ENCODE measurements around the gene BCAS4. TPM values are rescaled to one million over a fixed set of nuclear protein-coding genes. Genes with fewer than 3 reads are reported as not detected.

Gene BCAS4
- total and polyA plus RNA-seq, 2 experiments from 2014 or later, result 22.2 to 24.8 TPM

DNA sequence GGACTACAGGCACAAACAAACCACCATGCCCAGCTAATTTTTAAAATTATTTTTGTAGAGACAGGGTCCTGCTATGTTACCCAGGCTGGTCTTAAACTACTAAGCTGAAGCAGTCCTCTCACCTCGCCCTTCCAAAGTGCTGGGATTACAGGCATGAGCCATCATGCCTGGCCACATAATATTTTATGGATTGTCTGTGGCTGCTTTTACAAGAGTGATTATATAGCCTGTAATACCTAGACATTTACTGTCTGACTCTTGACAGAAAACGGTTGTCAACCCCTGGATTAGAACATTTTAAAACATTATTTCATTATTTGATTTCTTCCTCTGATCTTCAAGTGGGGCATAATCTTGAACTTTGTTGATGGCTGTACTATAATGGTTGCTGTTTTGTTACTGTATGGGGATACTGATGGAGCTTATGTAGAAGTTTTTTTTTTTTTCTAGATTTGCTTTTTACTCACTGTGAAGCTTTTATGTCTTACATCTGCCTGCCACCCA, 49.2 kb upstream of the BCAS4 start:
- H3K36me3 Mint-ChIP-seq (ENCODE audit: low read depth), result peaks cover 38% of the 10 kb centered on the region
- H3F3A ChIP-seq (replicated peaks; ENCODE audit: low read depth), result 0 out of 2 replicates have a peak, but pooled peaks cover 2% of the 10 kb centered on the region
- no peaks in the 10 kb centered on the region for H3K9me2 ChIP-seq (ENCODE audit: insufficient read depth)
- H3K4me3 Mint-ChIP-seq, result no peak overlapping the region
- DNase-seq (ENCODE audit: low spot score), result no peak
- TF ChIP-seq CREB1 (CRISPR knock-in tag; IDR thresholded peaks at IDR 0.05; ENCODE audit: low read depth) (no peak), NANOG (IDR thresholded peaks at IDR 0.05; ENCODE audit: borderline replicate concordance) (no peak)
- TF ChIP-seq, protein P1, sequence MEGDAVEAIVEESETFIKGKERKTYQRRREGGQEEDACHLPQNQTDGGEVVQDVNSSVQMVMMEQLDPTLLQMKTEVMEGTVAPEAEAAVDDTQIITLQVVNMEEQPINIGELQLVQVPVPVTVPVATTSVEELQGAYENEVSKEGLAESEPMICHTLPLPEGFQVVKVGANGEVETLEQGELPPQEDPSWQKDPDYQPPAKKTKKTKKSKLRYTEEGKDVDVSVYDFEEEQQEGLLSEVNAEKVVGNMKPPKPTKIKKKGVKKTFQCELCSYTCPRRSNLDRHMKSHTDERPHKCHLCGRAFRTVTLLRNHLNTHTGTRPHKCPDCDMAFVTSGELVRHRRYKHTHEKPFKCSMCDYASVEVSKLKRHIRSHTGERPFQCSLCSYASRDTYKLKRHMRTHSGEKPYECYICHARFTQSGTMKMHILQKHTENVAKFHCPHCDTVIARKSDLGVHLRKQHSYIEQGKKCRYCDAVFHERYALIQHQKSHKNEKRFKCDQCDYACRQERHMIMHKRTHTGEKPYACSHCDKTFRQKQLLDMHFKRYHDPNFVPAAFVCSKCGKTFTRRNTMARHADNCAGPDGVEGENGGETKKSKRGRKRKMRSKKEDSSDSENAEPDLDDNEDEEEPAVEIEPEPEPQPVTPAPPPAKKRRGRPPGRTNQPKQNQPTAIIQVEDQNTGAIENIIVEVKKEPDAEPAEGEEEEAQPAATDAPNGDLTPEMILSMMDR (conservative IDR thresholded peaks at IDR 0.05; ENCODE audit: low read depth in 2 of 2), result no peak
- H3K27me3 ChIP-seq (ENCODE audit: insufficient read depth), result no peaks in the 10 kb centered on the region
- H3K27ac Mint-ChIP-seq, result no peak overlapping the region
- H3K9me3 Mint-ChIP-seq, result no peaks in the 10 kb centered on the region
- no peak overlapping the region for H2AFZ ChIP-seq
- H3K27me3 Mint-ChIP-seq (ENCODE audit: insufficient read depth, low read depth, poor library complexity), result peaks cover 8% of the 10 kb centered on the region
- H3K4me1 ChIP-seq (ENCODE audit: insufficient read depth), result peaks cover 19% of the 10 kb centered on the region
- no peak overlapping the region for H3K27ac ChIP-seq (ENCODE audit: low read depth)
- H4K20me1 ChIP-seq (replicated peaks; ENCODE audit: insufficient read depth), result peaks cover 7% of the 10 kb centered on the region; the same call in 1 of the 2 replicates
- no peak overlapping the region for H3K4me3 ChIP-seq
- peaks cover 43% of the 10 kb centered on the region for H3K4me1 Mint-ChIP-seq
- no peak overlapping the region for H3K4me2 ChIP-seq
- H3K79me2 ChIP-seq (replicated peaks; ENCODE audit: insufficient read depth), result peaks cover 54% of the 10 kb centered on the region
- no peak for ATAC-seq
- H3K36me3 ChIP-seq (ENCODE audit: insufficient read depth), result peaks cover 11% of the 10 kb centered on the region

DNA sequence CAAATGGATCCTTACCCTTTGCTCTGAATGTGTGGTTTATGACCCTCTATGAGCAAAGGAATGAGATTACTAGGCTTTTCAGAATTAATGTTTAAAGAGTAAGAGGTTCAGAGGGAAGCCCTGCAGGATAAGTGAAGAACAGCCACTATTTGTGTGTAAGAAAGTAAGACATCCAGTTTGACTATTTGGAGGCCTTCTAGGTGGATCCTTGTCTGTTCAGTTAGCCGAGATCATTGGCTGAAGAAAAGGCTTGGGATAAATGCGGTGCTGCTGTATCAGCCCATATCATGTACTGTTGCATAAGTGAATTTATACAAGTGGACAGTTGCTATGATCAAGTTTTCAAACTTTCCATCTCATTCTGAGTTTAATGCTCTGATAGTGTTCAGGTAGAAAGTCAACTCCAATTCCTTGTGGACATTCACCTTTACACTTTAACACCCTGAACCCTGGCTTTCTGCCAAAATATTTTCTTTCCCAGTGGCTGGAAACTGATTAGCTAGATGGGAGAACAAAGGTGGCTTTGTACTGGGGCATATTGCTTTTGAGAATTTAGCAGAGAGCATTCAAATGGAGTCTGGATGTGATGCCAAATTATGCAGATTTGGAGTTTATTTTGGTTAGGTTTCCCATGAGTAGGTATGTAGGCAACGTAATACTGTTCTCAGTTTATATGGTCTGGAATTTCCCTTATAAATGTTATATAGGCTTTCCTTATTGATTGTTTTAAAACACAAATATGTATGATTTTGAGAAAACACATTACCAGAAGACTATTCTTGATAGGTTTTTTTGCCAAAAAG, 48.5 kb upstream of the BCAS4 start:
- H3F3A ChIP-seq (replicated peaks; ENCODE audit: low read depth), result 0 out of 2 replicates have a peak, but pooled peaks cover 2% of the 10 kb centered on the region
- peaks cover 36% of the 10 kb centered on the region for H3K36me3 Mint-ChIP-seq (ENCODE audit: low read depth)
- H3K27ac ChIP-seq (ENCODE audit: low read depth), result no peak overlapping the region; the same call in 1 of the 2 replicates
- peaks cover 38% of the 10 kb centered on the region for H3K4me1 Mint-ChIP-seq
- H3K79me2 ChIP-seq (replicated peaks; ENCODE audit: insufficient read depth), result peaks cover 47% of the 10 kb centered on the region
- no peak overlapping the region for H3K4me3 ChIP-seq
- peaks cover 8% of the 10 kb centered on the region for H3K27me3 Mint-ChIP-seq (ENCODE audit: insufficient read depth, low read depth, poor library complexity)
- peaks cover 11% of the 10 kb centered on the region for H3K36me3 ChIP-seq (ENCODE audit: insufficient read depth)
- peaks cover 7% of the 10 kb centered on the region; the same call in 1 of the 2 replicates for H4K20me1 ChIP-seq (replicated peaks; ENCODE audit: insufficient read depth)
- H3K27ac Mint-ChIP-seq, result peak overlapping the region; percentile 52; the same call in 1 of the 2 replicates
- DNase-seq (ENCODE audit: low spot score) (no peak), ATAC-seq (no peak)
- no peaks in the 10 kb centered on the region for H3K9me2 ChIP-seq (ENCODE audit: insufficient read depth)
- H3K27me3 ChIP-seq (ENCODE audit: insufficient read depth), result no peaks in the 10 kb centered on the region
- no peak overlapping the region for H2AFZ ChIP-seq
- H3K4me2 ChIP-seq, result no peak overlapping the region
- H3K9me3 Mint-ChIP-seq, result no peaks in the 10 kb centered on the region
- H3K4me3 Mint-ChIP-seq, result no peak overlapping the region
- peaks cover 19% of the 10 kb centered on the region for H3K4me1 ChIP-seq (ENCODE audit: insufficient read depth)
- TF ChIP-seq, protein P1 (conservative IDR thresholded peaks at IDR 0.05; ENCODE audit: low read depth in 2 of 2), result no peak
- no peak for TF ChIP-seq ZNF331 (CRISPR knock-in tag; IDR thresholded peaks at IDR 0.05; ENCODE audit: low read depth)
- no peak for TF ChIP-seq POLR2AphosphoS5 (IDR thresholded peaks at IDR 0.05; ENCODE audit: low read depth)
- TF ChIP-seq ZNF114 (CRISPR knock-in tag; IDR thresholded peaks at IDR 0.05), result no peak
- TF ChIP-seq, protein P2, sequence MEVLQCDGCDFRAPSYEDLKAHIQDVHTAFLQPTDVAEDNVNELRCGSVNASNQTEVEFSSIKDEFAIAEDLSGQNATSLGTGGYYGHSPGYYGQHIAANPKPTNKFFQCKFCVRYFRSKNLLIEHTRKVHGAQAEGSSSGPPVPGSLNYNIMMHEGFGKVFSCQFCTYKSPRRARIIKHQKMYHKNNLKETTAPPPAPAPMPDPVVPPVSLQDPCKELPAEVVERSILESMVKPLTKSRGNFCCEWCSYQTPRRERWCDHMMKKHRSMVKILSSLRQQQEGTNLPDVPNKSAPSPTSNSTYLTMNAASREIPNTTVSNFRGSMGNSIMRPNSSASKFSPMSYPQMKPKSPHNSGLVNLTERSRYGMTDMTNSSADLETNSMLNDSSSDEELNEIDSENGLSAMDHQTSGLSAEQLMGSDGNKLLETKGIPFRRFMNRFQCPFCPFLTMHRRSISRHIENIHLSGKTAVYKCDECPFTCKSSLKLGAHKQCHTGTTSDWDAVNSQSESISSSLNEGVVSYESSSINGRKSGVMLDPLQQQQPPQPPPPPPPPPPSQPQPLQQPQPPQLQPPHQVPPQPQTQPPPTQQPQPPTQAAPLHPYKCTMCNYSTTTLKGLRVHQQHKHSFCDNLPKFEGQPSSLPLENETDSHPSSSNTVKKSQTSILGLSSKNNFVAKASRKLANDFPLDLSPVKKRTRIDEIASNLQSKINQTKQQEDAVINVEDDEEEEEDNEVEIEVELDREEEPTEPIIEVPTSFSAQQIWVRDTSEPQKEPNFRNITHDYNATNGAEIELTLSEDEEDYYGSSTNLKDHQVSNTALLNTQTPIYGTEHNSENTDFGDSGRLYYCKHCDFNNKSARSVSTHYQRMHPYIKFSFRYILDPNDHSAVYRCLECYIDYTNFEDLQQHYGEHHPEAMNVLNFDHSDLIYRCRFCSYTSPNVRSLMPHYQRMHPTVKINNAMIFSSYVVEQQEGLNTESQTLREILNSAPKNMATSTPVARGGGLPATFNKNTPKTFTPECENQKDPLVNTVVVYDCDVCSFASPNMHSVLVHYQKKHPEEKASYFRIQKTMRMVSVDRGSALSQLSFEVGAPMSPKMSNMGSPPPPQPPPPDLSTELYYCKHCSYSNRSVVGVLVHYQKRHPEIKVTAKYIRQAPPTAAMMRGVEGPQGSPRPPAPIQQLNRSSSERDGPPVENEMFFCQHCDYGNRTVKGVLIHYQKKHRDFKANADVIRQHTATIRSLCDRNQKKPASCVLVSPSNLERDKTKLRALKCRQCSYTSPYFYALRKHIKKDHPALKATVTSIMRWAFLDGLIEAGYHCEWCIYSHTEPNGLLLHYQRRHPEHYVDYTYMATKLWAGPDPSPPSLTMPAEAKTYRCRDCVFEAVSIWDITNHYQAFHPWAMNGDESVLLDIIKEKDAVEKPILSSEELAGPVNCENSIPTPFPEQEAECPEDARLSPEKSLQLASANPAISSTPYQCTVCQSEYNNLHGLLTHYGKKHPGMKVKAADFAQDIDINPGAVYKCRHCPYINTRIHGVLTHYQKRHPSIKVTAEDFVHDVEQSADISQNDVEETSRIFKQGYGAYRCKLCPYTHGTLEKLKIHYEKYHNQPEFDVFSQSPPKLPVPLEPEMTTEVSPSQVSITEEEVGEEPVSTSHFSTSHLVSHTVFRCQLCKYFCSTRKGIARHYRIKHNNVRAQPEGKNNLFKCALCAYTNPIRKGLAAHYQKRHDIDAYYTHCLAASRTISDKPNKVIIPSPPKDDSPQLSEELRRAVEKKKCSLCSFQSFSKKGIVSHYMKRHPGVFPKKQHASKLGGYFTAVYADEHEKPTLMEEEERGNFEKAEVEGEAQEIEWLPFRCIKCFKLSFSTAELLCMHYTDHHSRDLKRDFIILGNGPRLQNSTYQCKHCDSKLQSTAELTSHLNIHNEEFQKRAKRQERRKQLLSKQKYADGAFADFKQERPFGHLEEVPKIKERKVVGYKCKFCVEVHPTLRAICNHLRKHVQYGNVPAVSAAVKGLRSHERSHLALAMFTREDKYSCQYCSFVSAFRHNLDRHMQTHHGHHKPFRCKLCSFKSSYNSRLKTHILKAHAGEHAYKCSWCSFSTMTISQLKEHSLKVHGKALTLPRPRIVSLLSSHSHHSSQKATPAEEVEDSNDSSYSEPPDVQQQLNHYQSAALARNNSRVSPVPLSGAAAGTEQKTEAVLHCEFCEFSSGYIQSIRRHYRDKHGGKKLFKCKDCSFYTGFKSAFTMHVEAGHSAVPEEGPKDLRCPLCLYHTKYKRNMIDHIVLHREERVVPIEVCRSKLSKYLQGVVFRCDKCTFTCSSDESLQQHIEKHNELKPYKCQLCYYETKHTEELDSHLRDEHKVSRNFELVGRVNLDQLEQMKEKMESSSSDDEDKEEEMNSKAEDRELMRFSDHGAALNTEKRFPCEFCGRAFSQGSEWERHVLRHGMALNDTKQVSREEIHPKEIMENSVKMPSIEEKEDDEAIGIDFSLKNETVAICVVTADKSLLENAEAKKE (CRISPR knock-in tag; IDR thresholded peaks at IDR 0.05), result no peak
- TF ChIP-seq EZH2 (IDR thresholded peaks at IDR 0.05; ENCODE audit: low read depth, unreplicated experiment), result no peak

Data from GM23338 (cell line).